Loucy (cell line): ENCODE results near the gene PTPN21.

Experiments used
- CTCF ChIP-seq: fragments of 200-600 bp; sonication (generic); conservative IDR thresholded peaks from 2 replicates; pipeline ENCODE4 v1.5.1; 2014; ENCODE audit warnings: mild to moderate bottlenecking, antibody characterized with exemption, low read length
- EZH2phosphoT487 ChIP-seq: fragments of 200-600 bp; IDR thresholded peaks from 2 replicates; pipeline ENCODE4 v1.6.1; 2018; ENCODE audit warnings: antibody characterized with exemption, mild to moderate bottlenecking, moderate library complexity, borderline replicate concordance

GRCh38 chr14:88559852-88560251 is 5.0 kb upstream of the PTPN21 start:
- TF ChIP-seq CTCF (no peak; the same call in 1 of the 2 replicates), EZH2phosphoT487 (no peak)
